RWPE2 (cell line): Measurements from ENCODE around the gene ST8SIA1.

Experiments
- ATAC-seq: fragments of 200-7000 bp; cut with Tn5 transposase; 3 replicates; pipeline ENCODE4 v1.9.1; 2021; ENCODE audit warnings: low read depth
- DNase-seq: peaks from one replicate; pipeline ENCODE4 v3.0.0-alpha.2; 2020; ENCODE audit warnings: low spot score
- H3K27ac ChIP-seq: fragments of 450-650 bp; 2 replicates; pipeline ENCODE4 v1.5.1; 2017; ENCODE audit warnings: mild to moderate bottlenecking; ENCODE audit not compliant: poor library complexity, severe bottlenecking
- H3K27me3 ChIP-seq: fragments of 250-450 bp; sonication (Bioruptor Pico); 2 replicates; pipeline ENCODE4 v1.5.1; 2021; ENCODE audit warnings: mild to moderate bottlenecking, moderate library complexity; ENCODE audit not compliant: insufficient read depth, poor library complexity, severe bottlenecking
- H3K36me3 ChIP-seq: fragments of 250-450 bp; sonication (Bioruptor Pico); 2 replicates; pipeline ENCODE4 v1.5.1; 2020; ENCODE audit warnings: low read depth, mild to moderate bottlenecking, moderate library complexity
- H3K4me1 ChIP-seq: fragments of 250-450 bp; sonication (Bioruptor Pico); 2 replicates; pipeline ENCODE4 v1.5.1; 2021; ENCODE audit warnings: mild to moderate bottlenecking, moderate library complexity; ENCODE audit not compliant: insufficient read depth, poor library complexity, severe bottlenecking
- H3K4me3 ChIP-seq: fragments of 250-450 bp; sonication (Bioruptor Pico); 2 replicates; pipeline ENCODE4 v1.5.1; 2021; ENCODE audit warnings: mild to moderate bottlenecking, moderate library complexity; ENCODE audit not compliant: severe bottlenecking
- H3K9me3 ChIP-seq: fragments of 250-450 bp; sonication (Bioruptor Pico); 2 replicates; pipeline ENCODE4 v1.5.1; 2021; ENCODE audit warnings: mild to moderate bottlenecking, moderate library complexity; ENCODE audit not compliant: severe bottlenecking
- CTCF ChIP-seq: fragments of 450-650 bp; IDR thresholded peaks from one replicate; pipeline ENCODE4 v1.5.1; 2017; ENCODE audit warnings: mild to moderate bottlenecking, moderate library complexity; ENCODE audit not compliant: poor library complexity, severe bottlenecking

Gene ST8SIA1

GRCh38 chr12:22286569-22286968 lies 47.9 kb downstream of the ST8SIA1 start:
- no peak overlapping the region for H3K4me3 ChIP-seq
- peaks cover 20% of the 10 kb centered on the region for H3K4me1 ChIP-seq
- TF ChIP-seq CTCF, result no peak
- DNase-seq (no peak), ATAC-seq (no peak)
- H3K27me3 ChIP-seq, result no peaks in the 10 kb centered on the region
- no peak overlapping the region for H3K27ac ChIP-seq
- no peaks in the 10 kb centered on the region for H3K9me3 ChIP-seq
- H3K36me3 ChIP-seq, result no peaks in the 10 kb centered on the region

- ATAC-seq (no peak), DNase-seq (no peak)
- Histone ChIP-seq H3K4me1 (peaks cover 20% of the 10 kb centered on the region), H3K27ac (no peak overlapping the region), H3K4me3 (no peak overlapping the region), H3K9me3 (no peaks in the 10 kb centered on the region), H3K36me3 (no peaks in the 10 kb centered on the region), H3K27me3 (no peaks in the 10 kb centered on the region)
- TF ChIP-seq CTCF, result no peak
These were observed 48.7 kb downstream of the ST8SIA1 start for GRCh38 chr12:22285846-22286245.

- no peaks in the 10 kb centered on the region for H3K27me3 ChIP-seq
- DNase-seq (no peak), ATAC-seq (no peak)
- no peak overlapping the region for H3K4me3 ChIP-seq
- H3K9me3 ChIP-seq, result no peaks in the 10 kb centered on the region
- H3K36me3 ChIP-seq, result no peaks in the 10 kb centered on the region
- H3K27ac ChIP-seq, result no peak overlapping the region
- TF ChIP-seq CTCF, result no peak
- peaks cover 20% of the 10 kb centered on the region for H3K4me1 ChIP-seq
These were observed 49.6 kb downstream of the ST8SIA1 start for GRCh38 chr12:22284871-22285270.

GRCh38 chr12:22283508-22283907 lies 51.0 kb downstream of the ST8SIA1 start:
- Histone ChIP-seq H3K36me3 (no peaks in the 10 kb centered on the region), H3K9me3 (no peaks in the 10 kb centered on the region), H3K4me1 (peaks cover 20% of the 10 kb centered on the region), H3K27me3 (no peaks in the 10 kb centered on the region), H3K27ac (peak overlapping the region; percentile 60), H3K4me3 (no peak overlapping the region)
- no peak for ATAC-seq
- no peak for DNase-seq
- no peak for TF ChIP-seq CTCF

- TF ChIP-seq CTCF, result no peak
- Histone ChIP-seq H3K9me3 (no peaks in the 10 kb centered on the region), H3K27ac (peak overlapping the region; percentile 60), H3K36me3 (no peaks in the 10 kb centered on the region), H3K4me3 (no peak overlapping the region), H3K27me3 (no peaks in the 10 kb centered on the region), H3K4me1 (peaks cover 20% of the 10 kb centered on the region)
- ATAC-seq (peak; percentile 73), DNase-seq (no peak)
These were observed 51.5 kb downstream of the ST8SIA1 start for GRCh38 chr12:22283006-22283506.
